SK-N-MC (cell line): ENCODE measurements around the gene ZMYM1.

Experiments used
- EZH2 ChIP-seq: fragments of 200-600 bp; sonication (generic); IDR thresholded peaks from one replicate; pipeline ENCODE4 v1.6.1; 2017; ENCODE audit warnings: antibody characterized with exemption
- FOXP2 ChIP-seq: optimal IDR thresholded peaks from 2 replicates; pipeline ENCODE3; 2011; ENCODE audit warnings: mild to moderate bottlenecking, moderate library complexity; ENCODE audit not compliant: insufficient read depth; ENCODE audit errors: extremely low read length, control extremely low read depth
- POLR2AphosphoS5 ChIP-seq: IDR thresholded peaks from 2 replicates; pipeline ENCODE4 v1.6.1; 2012; ENCODE audit warnings: mild to moderate bottlenecking, low read depth, low read length, borderline replicate concordance

DNA sequence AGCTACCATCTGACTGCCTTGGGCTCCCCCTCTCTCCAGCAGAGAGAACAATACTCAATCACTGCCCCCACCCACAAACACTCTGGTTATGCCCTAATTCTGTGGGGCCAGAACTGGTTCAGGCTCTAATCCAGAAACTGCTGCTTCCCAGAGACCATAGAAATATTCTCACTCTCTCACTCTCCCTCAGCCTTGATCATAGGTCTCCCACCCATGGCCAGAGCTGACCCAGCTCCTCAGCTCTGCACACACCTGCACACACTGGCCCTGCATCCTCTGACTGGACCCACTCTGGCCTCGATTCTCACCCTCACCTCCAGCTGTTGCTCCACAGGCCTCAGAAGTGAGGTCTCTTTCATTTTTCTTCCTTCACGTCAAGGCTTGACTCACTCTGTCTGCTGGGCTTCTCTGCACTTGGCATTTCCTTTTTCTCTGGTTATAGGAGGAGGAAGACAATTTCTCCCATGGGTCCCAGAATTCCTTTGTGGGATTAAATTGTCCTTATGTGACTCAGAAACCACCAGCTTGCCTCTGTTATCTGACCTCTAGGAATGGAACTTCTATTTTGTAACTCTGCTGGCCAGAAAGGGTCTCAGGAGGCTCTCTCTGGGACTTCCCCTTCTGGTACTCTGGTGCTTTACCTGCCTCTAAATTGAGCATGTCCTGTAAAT lies 31.9 kb upstream of the ZMYM1 start:
- no peak for TF ChIP-seq FOXP2
- TF ChIP-seq POLR2AphosphoS5: no peak
- no peak for TF ChIP-seq EZH2
